ENCODE measurements around the gene LARGE1. TPM values are rescaled to one million over a fixed set of nuclear protein-coding genes. Genes with fewer than 3 reads are reported as not detected.
A peak's percentile ranks its signal among the peaks of the same experiment; 100 is the strongest.

The LARGE1 gene
- total and polyA plus RNA-seq, 2 experiments from 2014 or later = 21.2 to 23.6 TPM

DNA sequence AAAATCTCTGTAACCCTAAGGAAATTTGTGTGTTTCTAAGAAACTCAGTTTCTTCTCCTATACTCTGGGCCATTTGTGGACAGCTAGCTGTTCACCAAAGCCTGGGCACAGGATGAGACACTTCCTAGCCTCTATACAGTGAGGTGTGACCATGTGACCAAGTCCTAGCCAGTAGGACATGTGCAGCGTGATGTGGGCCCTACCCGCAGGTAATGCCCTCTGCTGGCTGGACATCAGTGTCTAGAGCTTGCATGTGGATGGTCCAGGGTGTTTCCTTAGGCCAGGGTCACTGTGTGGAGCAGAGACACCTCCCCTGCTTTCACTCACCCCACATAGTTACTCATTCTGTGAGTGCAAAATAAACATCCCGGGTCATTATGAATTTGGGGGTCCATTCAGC, 100.5 kb downstream of the LARGE1 start:
- no peak for DNase-seq (ENCODE audit: low spot score)
- H3K27me3 ChIP-seq = no peaks in the 10 kb centered on the region
- no peaks in the 10 kb centered on the region for H4K20me1 ChIP-seq (ENCODE audit: insufficient read depth, poor library complexity, severe bottlenecking)
- H3K4me1 ChIP-seq (ENCODE audit: insufficient read depth) = no peaks in the 10 kb centered on the region
- H3K36me3 ChIP-seq (replicated peaks; ENCODE audit: insufficient read depth, low read depth) = no peaks in the 10 kb centered on the region
- H3K9me2 ChIP-seq (replicated peaks; ENCODE audit: insufficient read depth) = no peaks in the 10 kb centered on the region
- no peak overlapping the region for H3K4me3 ChIP-seq
- H2AFZ ChIP-seq = no peak overlapping the region
- TF ChIP-seq EZH2phosphoT487 (IDR thresholded peaks at IDR 0.05; ENCODE audit: low read depth, severe bottlenecking, unreplicated experiment) (no peak), EZH2 (IDR thresholded peaks at IDR 0.05; ENCODE audit: borderline replicate concordance) (no peak)
- TF ChIP-seq, protein P1, sequence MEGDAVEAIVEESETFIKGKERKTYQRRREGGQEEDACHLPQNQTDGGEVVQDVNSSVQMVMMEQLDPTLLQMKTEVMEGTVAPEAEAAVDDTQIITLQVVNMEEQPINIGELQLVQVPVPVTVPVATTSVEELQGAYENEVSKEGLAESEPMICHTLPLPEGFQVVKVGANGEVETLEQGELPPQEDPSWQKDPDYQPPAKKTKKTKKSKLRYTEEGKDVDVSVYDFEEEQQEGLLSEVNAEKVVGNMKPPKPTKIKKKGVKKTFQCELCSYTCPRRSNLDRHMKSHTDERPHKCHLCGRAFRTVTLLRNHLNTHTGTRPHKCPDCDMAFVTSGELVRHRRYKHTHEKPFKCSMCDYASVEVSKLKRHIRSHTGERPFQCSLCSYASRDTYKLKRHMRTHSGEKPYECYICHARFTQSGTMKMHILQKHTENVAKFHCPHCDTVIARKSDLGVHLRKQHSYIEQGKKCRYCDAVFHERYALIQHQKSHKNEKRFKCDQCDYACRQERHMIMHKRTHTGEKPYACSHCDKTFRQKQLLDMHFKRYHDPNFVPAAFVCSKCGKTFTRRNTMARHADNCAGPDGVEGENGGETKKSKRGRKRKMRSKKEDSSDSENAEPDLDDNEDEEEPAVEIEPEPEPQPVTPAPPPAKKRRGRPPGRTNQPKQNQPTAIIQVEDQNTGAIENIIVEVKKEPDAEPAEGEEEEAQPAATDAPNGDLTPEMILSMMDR (IDR thresholded peaks at IDR 0.05; ENCODE audit: poor library complexity) = no peak
- peaks cover 18% of the 10 kb centered on the region for H3K79me2 ChIP-seq
- no peak overlapping the region for H3K4me2 ChIP-seq
- 85% methylated on average over 3 of the region's 3 CpGs for WGBS (ENCODE audit: low lambda C conversion rate, missing lambda C conversion rate)
- no peak overlapping the region for H3K27ac ChIP-seq
- no peaks in the 10 kb centered on the region for H3K9me3 ChIP-seq (ENCODE audit: low read depth)

DNA sequence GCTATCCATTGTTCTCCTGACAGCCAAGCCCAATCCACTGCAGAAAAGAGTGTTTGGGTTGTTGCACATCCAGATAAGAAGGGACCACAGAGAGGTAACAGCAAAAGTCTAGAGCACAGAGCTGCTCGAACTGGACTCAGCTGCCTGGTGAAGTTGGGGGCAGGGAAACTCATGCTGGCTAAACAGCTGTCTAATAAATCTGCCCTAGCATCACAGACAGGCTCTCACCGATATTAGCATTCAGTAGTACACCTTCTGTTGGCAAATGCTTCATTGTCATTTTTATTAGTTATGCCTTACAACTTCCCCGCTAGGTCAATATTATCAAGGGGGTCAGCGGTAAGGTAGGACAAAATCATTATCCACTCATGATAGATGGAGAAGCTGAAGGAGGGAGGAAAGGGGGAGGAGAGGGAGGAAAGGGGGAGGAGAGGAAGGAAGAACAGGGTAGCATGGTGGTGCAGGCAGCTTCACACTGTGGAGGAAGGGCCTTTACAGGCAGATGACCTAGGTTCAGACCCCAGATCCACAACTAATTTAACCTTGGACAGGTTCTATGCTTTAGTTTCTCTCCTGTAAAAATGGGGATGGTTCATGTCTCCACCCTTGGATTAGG, 102.7 kb downstream of the LARGE1 start:
- Histone ChIP-seq H3K27ac (no peak overlapping the region), H3K36me3 (replicated peaks; ENCODE audit: insufficient read depth, low read depth) (no peaks in the 10 kb centered on the region), H3K27me3 (no peaks in the 10 kb centered on the region), H4K20me1 (ENCODE audit: insufficient read depth, poor library complexity, severe bottlenecking) (no peaks in the 10 kb centered on the region), H3K9me2 (replicated peaks; ENCODE audit: insufficient read depth) (no peaks in the 10 kb centered on the region), H3K4me1 (ENCODE audit: insufficient read depth) (no peaks in the 10 kb centered on the region), H3K4me3 (no peak overlapping the region), H2AFZ (no peak overlapping the region), H3K9me3 (ENCODE audit: low read depth) (no peaks in the 10 kb centered on the region), H3K79me2 (peaks cover 21% of the 10 kb centered on the region), H3K4me2 (no peak overlapping the region)
- TF ChIP-seq, protein P1 (IDR thresholded peaks at IDR 0.05; ENCODE audit: poor library complexity) = no peak
- TF ChIP-seq EZH2 (IDR thresholded peaks at IDR 0.05; ENCODE audit: borderline replicate concordance) (no peak), EZH2phosphoT487 (IDR thresholded peaks at IDR 0.05; ENCODE audit: low read depth, severe bottlenecking, unreplicated experiment) (no peak)
- WGBS (ENCODE audit: low lambda C conversion rate, missing lambda C conversion rate) = 69% methylated on average over 4 of the region's 4 CpGs
- DNase-seq (ENCODE audit: low spot score) = no peak

DNA sequence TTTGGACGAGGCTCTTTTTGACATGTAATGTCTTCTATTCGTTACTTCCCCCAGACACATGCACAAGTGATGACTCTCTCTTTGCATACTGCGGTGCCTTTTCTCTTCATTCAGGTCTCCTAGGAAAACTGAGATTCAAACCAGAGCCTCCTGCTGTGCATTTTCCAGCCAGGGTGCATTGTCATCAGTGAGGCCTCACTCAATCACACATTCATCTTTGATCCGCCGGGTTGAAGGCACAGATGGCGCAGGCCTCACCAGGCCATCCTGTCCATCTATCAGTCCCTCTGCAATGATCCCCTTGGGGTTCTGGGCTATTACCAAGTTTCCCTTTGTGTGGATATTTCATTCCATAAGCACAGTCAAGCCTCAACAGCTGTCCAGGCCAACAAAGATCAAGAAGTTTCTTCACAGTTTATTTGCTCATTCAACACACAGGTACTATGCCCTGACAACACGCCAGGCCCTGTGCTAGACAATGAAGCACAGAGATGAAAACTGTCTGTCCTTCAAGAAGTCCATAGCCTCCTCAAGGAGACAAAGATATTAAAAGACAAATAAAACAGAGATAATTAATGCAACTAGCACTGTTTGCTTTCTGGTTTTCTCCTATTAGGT, 107.8 kb downstream of the LARGE1 start:
- Histone ChIP-seq H3K4me3 (no peak overlapping the region), H4K20me1 (ENCODE audit: insufficient read depth, poor library complexity, severe bottlenecking) (no peaks in the 10 kb centered on the region), H2AFZ (no peak overlapping the region), H3K9me2 (replicated peaks; ENCODE audit: insufficient read depth) (no peaks in the 10 kb centered on the region), H3K27ac (peak overlapping the region; percentile 40), H3K36me3 (replicated peaks; ENCODE audit: insufficient read depth, low read depth) (no peaks in the 10 kb centered on the region), H3K79me2 (peaks cover 36% of the 10 kb centered on the region), H3K4me1 (ENCODE audit: insufficient read depth) (peaks cover 7% of the 10 kb centered on the region), H3K27me3 (no peaks in the 10 kb centered on the region), H3K4me2 (no peak overlapping the region), H3K9me3 (ENCODE audit: low read depth) (no peaks in the 10 kb centered on the region)
- no peak for DNase-seq (ENCODE audit: low spot score)
- 81% methylated on average over 7 of the region's 7 CpGs for WGBS (ENCODE audit: low lambda C conversion rate, missing lambda C conversion rate)
- TF ChIP-seq, protein P1 (IDR thresholded peaks at IDR 0.05; ENCODE audit: poor library complexity) = no peak
- TF ChIP-seq EZH2phosphoT487 (IDR thresholded peaks at IDR 0.05; ENCODE audit: low read depth, severe bottlenecking, unreplicated experiment) = no peak
- no peak for TF ChIP-seq EZH2 (IDR thresholded peaks at IDR 0.05; ENCODE audit: borderline replicate concordance)

Data from hepatocyte (in vitro differentiated cells).